Upper lobe of left lung (tissue), 4 donors: ENCODE data around the gene MROH8.

Source experiments
- EP300 ChIP-seq, 4 donors: sonication (generic); formaldehyde crosslinking; IDR thresholded peaks; one replicate each; pipeline ENCODE4 v1.5.1; 2017; ENCODE audit warnings: antibody characterized with exemption in 4 of 4, control low read depth in 2 of 4
- POLR2A ChIP-seq, 4 donors: fragments of 450-650 bp; IDR thresholded peaks; one replicate each; pipeline ENCODE4 v1.5.1; 2016 to 2017; ENCODE audit warnings: antibody characterized with exemption in 4 of 4, mild to moderate bottlenecking in 2 of 4
- POLR2AphosphoS5 ChIP-seq, 2 donors: sonication (generic); formaldehyde crosslinking; IDR thresholded peaks; one replicate each; pipeline ENCODE4 v1.5.1; 2017; ENCODE audit warnings: antibody characterized with exemption in 2 of 2
- TF ChIP-seq, protein P1 (sequence below), 6 experiments: fragments of 450-650 bp in 4 of 6; fragments of 200-600 bp in 2 of 6; sonication (generic) in 2 of 6; IDR thresholded peaks; one replicate each; pipeline ENCODE4 v1.5.1; 2016 to 2019; ENCODE audit warnings: antibody characterized with exemption in 6 of 6

- TF ChIP-seq, protein P1, sequence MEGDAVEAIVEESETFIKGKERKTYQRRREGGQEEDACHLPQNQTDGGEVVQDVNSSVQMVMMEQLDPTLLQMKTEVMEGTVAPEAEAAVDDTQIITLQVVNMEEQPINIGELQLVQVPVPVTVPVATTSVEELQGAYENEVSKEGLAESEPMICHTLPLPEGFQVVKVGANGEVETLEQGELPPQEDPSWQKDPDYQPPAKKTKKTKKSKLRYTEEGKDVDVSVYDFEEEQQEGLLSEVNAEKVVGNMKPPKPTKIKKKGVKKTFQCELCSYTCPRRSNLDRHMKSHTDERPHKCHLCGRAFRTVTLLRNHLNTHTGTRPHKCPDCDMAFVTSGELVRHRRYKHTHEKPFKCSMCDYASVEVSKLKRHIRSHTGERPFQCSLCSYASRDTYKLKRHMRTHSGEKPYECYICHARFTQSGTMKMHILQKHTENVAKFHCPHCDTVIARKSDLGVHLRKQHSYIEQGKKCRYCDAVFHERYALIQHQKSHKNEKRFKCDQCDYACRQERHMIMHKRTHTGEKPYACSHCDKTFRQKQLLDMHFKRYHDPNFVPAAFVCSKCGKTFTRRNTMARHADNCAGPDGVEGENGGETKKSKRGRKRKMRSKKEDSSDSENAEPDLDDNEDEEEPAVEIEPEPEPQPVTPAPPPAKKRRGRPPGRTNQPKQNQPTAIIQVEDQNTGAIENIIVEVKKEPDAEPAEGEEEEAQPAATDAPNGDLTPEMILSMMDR (IDR thresholded peaks at IDR 0.05) = no peak
- TF ChIP-seq POLR2AphosphoS5 (IDR thresholded peaks at IDR 0.05) (no peak), EP300 (IDR thresholded peaks at IDR 0.05) (no peak), POLR2A (IDR thresholded peaks at IDR 0.05) (no peak)
These were observed 16.7 kb downstream of the MROH8 start for GRCh38 chr20:37162646-37163045.
